ENCODE measurements around the gene ZDHHC4. TPM values are rescaled to one million over a fixed set of nuclear protein-coding genes. Genes with fewer than 3 reads are reported as not detected.

Gene ZDHHC4
- total RNA-seq, 1 donor from 2014 or later: 33.2 TPM

GRCh38 chr7:6562106-6562505, 15.1 kb upstream of the ZDHHC4 start:
- DNase-seq (no peak), ATAC-seq (ENCODE audit: low read depth) (no peak)
- ChIA-PET CTCF (no interaction called here), POLR2A (no interaction called here)
- Mint-ChIP-seq H3K36me3 (ENCODE audit: low read depth) (no peaks in the 10 kb centered on the region), H3K27me3 (no peaks in the 10 kb centered on the region), H3K4me1 (no peaks in the 10 kb centered on the region), H3K4me3 (no peak overlapping the region), H3K27ac (no peak overlapping the region), H3K9me3 (no peaks in the 10 kb centered on the region)
- no peak for TF ChIP-seq CTCF (IDR thresholded peaks at IDR 0.05)
- intact Hi-C loops (cut with micrococcal nuclease): no loop called here

GRCh38 chr7:6563936-6564770, 13.1 kb upstream of the ZDHHC4 start:
- Mint-ChIP-seq H3K27me3 (peaks cover 1% of the 10 kb centered on the region), H3K36me3 (ENCODE audit: low read depth) (no peaks in the 10 kb centered on the region), H3K9me3 (no peaks in the 10 kb centered on the region), H3K4me3 (no peak overlapping the region), H3K27ac (no peak overlapping the region), H3K4me1 (no peaks in the 10 kb centered on the region)
- no peak for TF ChIP-seq CTCF (IDR thresholded peaks at IDR 0.05)
- ChIA-PET POLR2A (no interaction called here), CTCF (no interaction called here)
- DNase-seq (no peak), ATAC-seq (ENCODE audit: low read depth) (no peak)
- intact Hi-C loops (cut with micrococcal nuclease): no loop called here

- no peaks in the 10 kb centered on the region for H3K4me1 Mint-ChIP-seq
- ATAC-seq (ENCODE audit: low read depth) (no peak), DNase-seq (no peak)
- H3K27ac Mint-ChIP-seq: no peak overlapping the region
- TF ChIP-seq CTCF (IDR thresholded peaks at IDR 0.05): no peak
- POLR2A ChIA-PET: no interaction called here
- H3K9me3 Mint-ChIP-seq: no peaks in the 10 kb centered on the region
- no peaks in the 10 kb centered on the region for H3K36me3 Mint-ChIP-seq (ENCODE audit: low read depth)
- H3K4me3 Mint-ChIP-seq: no peak overlapping the region
- CTCF ChIA-PET: no interaction called here
- intact Hi-C loops (cut with micrococcal nuclease): no loop called here
- H3K27me3 Mint-ChIP-seq: peaks cover 3% of the 10 kb centered on the region
Measured at GRCh38 chr7:6565655-6566054, 11.6 kb upstream of the ZDHHC4 start.

- H3K27ac Mint-ChIP-seq: no peak overlapping the region
- ChIA-PET CTCF (no interaction called here), POLR2A (interaction anchor here (0.6 kb wide), 1 partner anchor 1130 kb away, joined by 3 read pairs; no protein-coding TSS in a partner anchor)
- intact Hi-C loops (cut with micrococcal nuclease): no loop called here
- H3K9me3 Mint-ChIP-seq: no peaks in the 10 kb centered on the region
- peaks cover 3% of the 10 kb centered on the region for H3K27me3 Mint-ChIP-seq
- ATAC-seq (ENCODE audit: low read depth) (no peak), DNase-seq (no peak)
- no peaks in the 10 kb centered on the region for H3K4me1 Mint-ChIP-seq
- no peak overlapping the region for H3K4me3 Mint-ChIP-seq
- TF ChIP-seq CTCF (IDR thresholded peaks at IDR 0.05): no peak
- H3K36me3 Mint-ChIP-seq (ENCODE audit: low read depth): no peaks in the 10 kb centered on the region
Measured at GRCh38 chr7:6567886-6568285, 9.4 kb upstream of the ZDHHC4 start.

GRCh38 chr7:6571160-6571779, 6.0 kb upstream of the ZDHHC4 start:
- no peaks in the 10 kb centered on the region for H3K36me3 Mint-ChIP-seq (ENCODE audit: low read depth)
- H3K4me1 Mint-ChIP-seq: peaks cover under 1% of the 10 kb centered on the region
- DNase-seq (no peak), ATAC-seq (ENCODE audit: low read depth) (no peak)
- H3K27me3 Mint-ChIP-seq: peaks cover 3% of the 10 kb centered on the region
- CTCF ChIA-PET: no interaction called here
- intact Hi-C loops (cut with micrococcal nuclease): no loop called here
- no peak for TF ChIP-seq CTCF (IDR thresholded peaks at IDR 0.05)
- POLR2A ChIA-PET: no interaction called here
- H3K9me3 Mint-ChIP-seq: no peaks in the 10 kb centered on the region
- H3K4me3 Mint-ChIP-seq: no peak overlapping the region
- H3K27ac Mint-ChIP-seq: no peak overlapping the region

All from activated B cell treated with CpG ODN at 0.5 μM for 24 hours (primary cell).